ENCODE data around the gene TMEM98.
A peak's percentile ranks its signal among the peaks of the same experiment; 100 is the strongest.

TMEM98 gene

GRCh38 chr17:32927201-32927723 lies 691 bp upstream of the TMEM98 start:
- H3K4me3 ChIP-seq (ENCODE audit: low read depth, low read length): peak overlapping the region; percentile 57
- TF ChIP-seq, protein P1, sequence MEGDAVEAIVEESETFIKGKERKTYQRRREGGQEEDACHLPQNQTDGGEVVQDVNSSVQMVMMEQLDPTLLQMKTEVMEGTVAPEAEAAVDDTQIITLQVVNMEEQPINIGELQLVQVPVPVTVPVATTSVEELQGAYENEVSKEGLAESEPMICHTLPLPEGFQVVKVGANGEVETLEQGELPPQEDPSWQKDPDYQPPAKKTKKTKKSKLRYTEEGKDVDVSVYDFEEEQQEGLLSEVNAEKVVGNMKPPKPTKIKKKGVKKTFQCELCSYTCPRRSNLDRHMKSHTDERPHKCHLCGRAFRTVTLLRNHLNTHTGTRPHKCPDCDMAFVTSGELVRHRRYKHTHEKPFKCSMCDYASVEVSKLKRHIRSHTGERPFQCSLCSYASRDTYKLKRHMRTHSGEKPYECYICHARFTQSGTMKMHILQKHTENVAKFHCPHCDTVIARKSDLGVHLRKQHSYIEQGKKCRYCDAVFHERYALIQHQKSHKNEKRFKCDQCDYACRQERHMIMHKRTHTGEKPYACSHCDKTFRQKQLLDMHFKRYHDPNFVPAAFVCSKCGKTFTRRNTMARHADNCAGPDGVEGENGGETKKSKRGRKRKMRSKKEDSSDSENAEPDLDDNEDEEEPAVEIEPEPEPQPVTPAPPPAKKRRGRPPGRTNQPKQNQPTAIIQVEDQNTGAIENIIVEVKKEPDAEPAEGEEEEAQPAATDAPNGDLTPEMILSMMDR (IDR thresholded peaks at IDR 0.05; ENCODE audit: low read depth, low read length): no peak

- H3K4me3 ChIP-seq (ENCODE audit: low read depth, low read length): peak overlapping the region; percentile 77
- TF ChIP-seq, protein P1 (IDR thresholded peaks at IDR 0.05; ENCODE audit: low read depth, low read length): no peak
These were observed 908 bp downstream of the TMEM98 start for GRCh38 chr17:32928586-32929535.

GRCh38 chr17:32929588-32929987 lies 1.6 kb downstream of the TMEM98 start:
- peak overlapping the region; percentile 77 for H3K4me3 ChIP-seq (ENCODE audit: low read depth, low read length)
- TF ChIP-seq, protein P1 (IDR thresholded peaks at IDR 0.05; ENCODE audit: low read depth, low read length): no peak

DNA sequence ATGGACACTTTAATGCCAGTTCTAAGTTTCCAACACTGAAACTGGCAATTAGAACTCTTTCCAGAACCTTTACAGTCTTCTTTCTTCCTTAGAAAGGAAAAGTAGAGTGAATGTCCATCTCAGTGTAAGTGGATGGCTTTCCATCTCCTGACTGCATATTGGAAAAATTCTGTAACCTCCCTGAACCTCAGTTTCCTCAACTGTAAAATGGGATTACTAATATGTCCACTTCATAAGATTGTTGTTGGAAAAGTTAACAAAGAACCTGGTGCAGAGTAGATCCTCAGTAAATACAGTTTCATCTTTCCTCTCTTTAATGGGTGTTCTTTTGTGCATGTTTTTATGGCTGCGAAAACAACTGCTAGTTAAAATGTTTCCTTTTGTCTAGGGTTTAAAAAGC lies 2.6 kb downstream of the TMEM98 start:
- H3K4me3 ChIP-seq (ENCODE audit: low read depth, low read length): no peak overlapping the region
- TF ChIP-seq, protein P1 (IDR thresholded peaks at IDR 0.05; ENCODE audit: low read depth, low read length): no peak

- TF ChIP-seq, protein P1 (IDR thresholded peaks at IDR 0.05; ENCODE audit: low read depth, low read length): no peak
These were observed 3.7 kb downstream of the TMEM98 start for GRCh38 chr17:32931686-32932085.

DNA sequence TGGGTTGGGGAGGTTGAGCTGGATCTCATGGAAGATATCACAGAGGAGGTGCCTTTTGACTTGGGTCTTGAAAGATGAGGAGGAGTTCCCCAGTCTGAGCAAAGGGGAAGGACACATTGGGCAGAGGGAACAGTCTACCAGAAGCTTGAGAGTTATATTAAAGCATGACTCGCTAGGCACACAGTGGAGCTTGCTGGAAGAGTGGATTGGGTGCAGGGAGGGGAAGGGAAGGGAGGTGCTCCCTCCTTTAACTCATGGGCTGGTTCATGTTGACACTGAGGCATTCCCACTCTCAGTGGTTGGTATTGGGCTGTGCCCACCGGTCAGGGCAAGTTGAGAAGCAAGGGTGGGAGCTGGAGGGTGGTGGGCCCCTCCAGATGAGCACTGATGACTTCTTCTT lies 5.9 kb downstream of the TMEM98 start:
- no peak overlapping the region for H3K4me3 ChIP-seq (ENCODE audit: low read depth, low read length)
- TF ChIP-seq, protein P1 (IDR thresholded peaks at IDR 0.05; ENCODE audit: low read depth, low read length): no peak

More at GRCh38 chr17:32931686-32932085, 3.7 kb downstream of the TMEM98 start:
- no peak overlapping the region for H3K4me3 ChIP-seq (ENCODE audit: low read depth, low read length)

GRCh38 chr17:32935726-32936125 lies 7.8 kb downstream of the TMEM98 start:
- no peak overlapping the region for H3K4me3 ChIP-seq (ENCODE audit: low read depth, low read length)
- TF ChIP-seq, protein P1 (IDR thresholded peaks at IDR 0.05; ENCODE audit: low read depth, low read length): no peak

Measured in WI38 (cell line).